GM19324 (cell line): Measurements from ENCODE around the gene TKTL1.
A peak's percentile ranks its signal among the peaks of the same experiment; 100 is the strongest.
"Not testable (repeated sequence)": the region's sequence is repeated elsewhere in the genome, so short reads cannot be mapped to it uniquely, and the experiment has no call there.

Experiments used
- ATAC-seq: cut with Tn5 transposase; IDR thresholded peaks from one replicate; pipeline ENCODE4 v1.9.1; 2021; ENCODE audit warnings: mild to moderate bottlenecking, moderate library complexity; ENCODE audit not compliant: unreplicated experiment, low FRiP score

TKTL1 gene

GRCh38 chrX:154341399-154342298, 46.1 kb downstream of the TKTL1 start:
- ATAC-seq, result peak; percentile 84

GRCh38 chrX:154343063-154343462, 47.5 kb downstream of the TKTL1 start:
- not testable (repeated sequence) for ATAC-seq

- ATAC-seq, result not testable (repeated sequence)
Observed at GRCh38 chrX:154343620-154344019, 48.0 kb downstream of the TKTL1 start.

GRCh38 chrX:154348114-154348531, 52.5 kb downstream of the TKTL1 start:
- no peak for ATAC-seq

- no peak for ATAC-seq
Observed at GRCh38 chrX:154348646-154349358, 53.2 kb downstream of the TKTL1 start.

GRCh38 chrX:154349359-154349935, 53.9 kb downstream of the TKTL1 start:
- ATAC-seq, result no peak

GRCh38 chrX:154349979-154350378, 54.4 kb downstream of the TKTL1 start:
- no peak for ATAC-seq

- no peak for ATAC-seq
Observed at GRCh38 chrX:154350429-154351182, 55.0 kb downstream of the TKTL1 start.

- ATAC-seq, result no peak
Observed at GRCh38 chrX:154351183-154352011, 55.8 kb downstream of the TKTL1 start.

- ATAC-seq, result no peak
Observed at GRCh38 chrX:154352012-154352401, 56.4 kb downstream of the TKTL1 start.

- no peak for ATAC-seq
Observed at GRCh38 chrX:154352466-154352865, 56.9 kb downstream of the TKTL1 start.

GRCh38 chrX:154353172-154353843, 57.7 kb downstream of the TKTL1 start:
- no peak for ATAC-seq

- ATAC-seq, result no peak
Observed at GRCh38 chrX:154354013-154354412, 58.4 kb downstream of the TKTL1 start.

- ATAC-seq, result no peak
Observed at GRCh38 chrX:154354516-154354915, 58.9 kb downstream of the TKTL1 start.

- ATAC-seq, result no peak
Observed at GRCh38 chrX:154355094-154355775, 59.6 kb downstream of the TKTL1 start.

GRCh38 chrX:154355776-154356140, 60.2 kb downstream of the TKTL1 start:
- ATAC-seq, result no peak

GRCh38 chrX:154356596-154356995, 61.0 kb downstream of the TKTL1 start:
- ATAC-seq, result no peak

GRCh38 chrX:154357205-154357604, 61.6 kb downstream of the TKTL1 start:
- no peak for ATAC-seq

- ATAC-seq, result no peak
Observed at GRCh38 chrX:154358011-154358410, 62.4 kb downstream of the TKTL1 start.
